Measurements from ENCODE around the gene CLEC2A. TPM values are rescaled to one million over a fixed set of nuclear protein-coding genes. Genes with fewer than 3 reads are reported as not detected.

The CLEC2A gene
- total RNA-seq, 4 donors from 2014 or later, result not detected

DNA sequence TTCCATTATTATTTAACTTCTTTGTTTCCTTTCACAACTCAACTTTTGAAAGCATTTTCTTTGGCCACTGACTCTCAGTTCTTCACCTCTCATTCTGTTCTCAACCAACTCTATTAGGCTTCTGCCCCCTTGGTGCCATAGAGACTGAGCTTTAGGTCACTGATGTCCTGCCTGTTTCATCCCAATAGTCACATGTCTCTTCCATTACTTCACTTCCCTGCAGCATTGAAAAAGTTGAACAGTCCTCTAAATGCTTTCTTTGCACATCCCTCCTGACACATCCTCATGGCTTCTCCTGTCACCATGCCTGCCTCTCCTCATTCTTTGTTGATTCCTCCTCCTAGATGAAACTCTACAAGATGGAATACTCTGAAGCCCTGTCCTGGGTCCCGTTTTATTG lies 41.8 kb upstream of the CLEC2A start:
- no peaks in the 10 kb centered on the region for H3K9me3 ChIP-seq
- TF ChIP-seq, protein P1, sequence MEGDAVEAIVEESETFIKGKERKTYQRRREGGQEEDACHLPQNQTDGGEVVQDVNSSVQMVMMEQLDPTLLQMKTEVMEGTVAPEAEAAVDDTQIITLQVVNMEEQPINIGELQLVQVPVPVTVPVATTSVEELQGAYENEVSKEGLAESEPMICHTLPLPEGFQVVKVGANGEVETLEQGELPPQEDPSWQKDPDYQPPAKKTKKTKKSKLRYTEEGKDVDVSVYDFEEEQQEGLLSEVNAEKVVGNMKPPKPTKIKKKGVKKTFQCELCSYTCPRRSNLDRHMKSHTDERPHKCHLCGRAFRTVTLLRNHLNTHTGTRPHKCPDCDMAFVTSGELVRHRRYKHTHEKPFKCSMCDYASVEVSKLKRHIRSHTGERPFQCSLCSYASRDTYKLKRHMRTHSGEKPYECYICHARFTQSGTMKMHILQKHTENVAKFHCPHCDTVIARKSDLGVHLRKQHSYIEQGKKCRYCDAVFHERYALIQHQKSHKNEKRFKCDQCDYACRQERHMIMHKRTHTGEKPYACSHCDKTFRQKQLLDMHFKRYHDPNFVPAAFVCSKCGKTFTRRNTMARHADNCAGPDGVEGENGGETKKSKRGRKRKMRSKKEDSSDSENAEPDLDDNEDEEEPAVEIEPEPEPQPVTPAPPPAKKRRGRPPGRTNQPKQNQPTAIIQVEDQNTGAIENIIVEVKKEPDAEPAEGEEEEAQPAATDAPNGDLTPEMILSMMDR (IDR thresholded peaks at IDR 0.05), result no peak
- TF ChIP-seq POLR2AphosphoS5 (IDR thresholded peaks at IDR 0.05), result no peak
- no peak for TF ChIP-seq POLR2A (IDR thresholded peaks at IDR 0.05; ENCODE audit: low read depth)
- no peak for TF ChIP-seq EP300 (IDR thresholded peaks at IDR 0.05)
- no peaks in the 10 kb centered on the region for H3K4me1 ChIP-seq
- no peak for DNase-seq (ENCODE audit: extremely low spot score)
- intact Hi-C loops (cut with DNase I), result no loop called here
- no peak overlapping the region for H3K27ac ChIP-seq (replicated peaks in 1 of 4)
- H3K36me3 ChIP-seq, result no peaks in the 10 kb centered on the region
- WGBS, result 72% methylated on average over 1 of the region's 1 CpG
- no peak overlapping the region for H3K4me3 ChIP-seq
- no peaks in the 10 kb centered on the region for H3K27me3 ChIP-seq

DNA sequence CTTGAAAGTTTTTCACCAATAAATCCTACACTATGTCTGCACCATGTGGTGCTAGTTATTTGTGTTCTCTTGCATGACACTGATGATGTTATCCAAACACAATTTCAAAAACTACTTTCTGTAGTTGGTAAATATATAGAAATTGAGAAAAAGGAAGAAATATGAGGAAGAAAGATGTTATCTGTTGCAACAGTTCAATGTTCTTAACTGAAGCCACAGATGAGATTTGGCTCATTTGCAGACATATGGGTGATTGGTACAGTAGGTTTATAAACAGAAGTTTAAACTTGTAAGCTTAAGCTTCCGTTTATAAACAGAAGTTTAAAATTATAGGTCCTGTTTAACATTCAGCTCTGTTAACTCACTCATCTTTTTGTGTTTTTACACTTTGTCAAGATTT lies 39.0 kb upstream of the CLEC2A start, which contains the start of gene CLEC12A:
CLEC12A (plus strand) TSS at position 229 of the 400 bp plus-strand sequence. CDS start 188 bp downstream, outside the sequence.
- no peaks in the 10 kb centered on the region for H3K36me3 ChIP-seq
- intact Hi-C loops (cut with DNase I), result no loop called here
- 45% methylated on average over 1 of the region's 1 CpG for WGBS
- H3K27me3 ChIP-seq, result no peaks in the 10 kb centered on the region
- DNase-seq (ENCODE audit: extremely low spot score), result no peak
- no peaks in the 10 kb centered on the region for H3K9me3 ChIP-seq
- TF ChIP-seq, protein P1 (IDR thresholded peaks at IDR 0.05), result no peak
- TF ChIP-seq EP300 (IDR thresholded peaks at IDR 0.05) (no peak), POLR2AphosphoS5 (IDR thresholded peaks at IDR 0.05) (no peak), POLR2A (IDR thresholded peaks at IDR 0.05; ENCODE audit: low read depth) (no peak)
- H3K27ac ChIP-seq (replicated peaks in 1 of 4), result no peak within 1 kb of the TSS
- H3K4me1 ChIP-seq, result no peaks in the 10 kb centered on the region
- H3K4me3 ChIP-seq, result no peak within 1 kb of the TSS

DNA sequence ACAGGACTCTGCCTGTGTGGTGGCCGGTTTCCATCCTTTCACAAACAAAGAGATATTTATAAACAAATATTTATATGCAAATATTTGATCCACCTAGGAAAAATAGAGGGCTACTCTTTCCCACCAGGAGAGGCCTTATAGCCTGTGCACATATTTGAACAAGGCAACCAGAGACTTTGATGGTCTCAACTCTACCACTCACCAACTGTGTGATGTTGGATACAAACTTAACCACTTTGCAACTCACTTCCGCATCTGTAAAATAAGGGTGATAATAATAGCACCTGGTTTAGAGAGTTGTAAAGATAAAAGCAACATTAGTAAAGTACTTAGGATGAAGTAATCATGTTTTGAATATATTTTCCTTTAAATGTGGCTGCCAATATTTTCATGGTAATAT lies 37.5 kb upstream of the CLEC2A start:
- Histone ChIP-seq H3K4me3 (no peak overlapping the region), H3K36me3 (no peaks in the 10 kb centered on the region), H3K4me1 (no peaks in the 10 kb centered on the region), H3K9me3 (no peaks in the 10 kb centered on the region), H3K27ac (replicated peaks in 1 of 4) (no peak overlapping the region), H3K27me3 (no peaks in the 10 kb centered on the region)
- intact Hi-C loops (cut with DNase I), result no loop called here
- TF ChIP-seq, protein P1 (IDR thresholded peaks at IDR 0.05), result no peak
- TF ChIP-seq POLR2AphosphoS5 (IDR thresholded peaks at IDR 0.05) (no peak), EP300 (IDR thresholded peaks at IDR 0.05) (no peak), POLR2A (IDR thresholded peaks at IDR 0.05; ENCODE audit: low read depth) (no peak)
- no peak for DNase-seq (ENCODE audit: extremely low spot score)
- 84% methylated on average over 2 of the region's 2 CpGs for WGBS

DNA sequence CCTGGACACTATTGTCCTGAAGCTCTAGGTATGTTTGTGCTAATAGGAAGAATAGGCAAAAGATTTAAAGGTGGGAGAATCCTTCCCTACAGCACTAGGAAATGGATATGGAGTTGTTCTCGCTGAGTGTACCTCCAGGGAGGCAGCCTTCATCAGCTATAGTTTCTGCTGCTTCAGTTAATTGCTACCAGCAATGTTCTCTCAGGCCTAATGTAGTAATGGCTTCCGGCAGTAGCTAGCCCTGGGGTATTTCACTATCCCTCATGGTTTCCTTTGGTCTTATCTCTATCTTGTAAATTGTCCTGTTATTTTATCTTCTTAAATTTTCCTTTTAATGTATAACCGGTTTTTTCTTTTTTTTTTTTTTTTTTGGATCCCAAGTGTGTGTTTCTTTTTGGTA lies 29.7 kb upstream of the CLEC2A start:
- H3K4me3 ChIP-seq, result no peak overlapping the region
- no peaks in the 10 kb centered on the region for H3K9me3 ChIP-seq
- no peak overlapping the region for H3K27ac ChIP-seq (replicated peaks in 1 of 4)
- no peaks in the 10 kb centered on the region for H3K4me1 ChIP-seq
- no peak for TF ChIP-seq EP300 (IDR thresholded peaks at IDR 0.05)
- TF ChIP-seq POLR2AphosphoS5 (IDR thresholded peaks at IDR 0.05), result no peak
- TF ChIP-seq POLR2A (IDR thresholded peaks at IDR 0.05; ENCODE audit: low read depth), result no peak
- TF ChIP-seq, protein P1 (IDR thresholded peaks at IDR 0.05), result no peak
- 80% methylated on average over 3 of the region's 3 CpGs for whole genome bisulfite sequencing
- no peak for DNase-seq (ENCODE audit: extremely low spot score)
- H3K27me3 ChIP-seq, result no peaks in the 10 kb centered on the region
- intact Hi-C loops (cut with DNase I), result no loop called here
- no peaks in the 10 kb centered on the region for H3K36me3 ChIP-seq

DNA sequence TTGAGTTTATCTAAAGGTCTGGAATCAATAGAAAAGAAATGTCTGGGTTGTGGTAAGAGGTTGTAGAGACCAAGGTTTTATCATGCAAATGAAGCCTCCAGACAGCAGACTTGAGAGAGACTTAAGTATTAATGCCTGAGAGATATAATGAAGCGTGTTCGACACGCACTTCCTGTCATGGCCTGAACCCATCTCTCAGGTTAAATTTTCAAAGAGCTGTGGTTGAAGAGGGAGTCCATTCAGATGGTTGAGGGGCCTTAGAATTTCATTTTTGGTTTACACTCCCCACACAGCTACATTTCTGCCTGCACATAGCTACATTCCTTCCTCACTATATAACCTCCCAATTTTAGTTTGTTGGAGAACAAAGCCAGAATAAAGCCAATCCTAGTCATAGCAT lies 28.9 kb upstream of the CLEC2A start:
- intact Hi-C loops (cut with DNase I), result no loop called here
- TF ChIP-seq POLR2AphosphoS5 (IDR thresholded peaks at IDR 0.05), result no peak
- TF ChIP-seq, protein P1 (IDR thresholded peaks at IDR 0.05), result no peak
- no peak for TF ChIP-seq EP300 (IDR thresholded peaks at IDR 0.05)
- no peak for TF ChIP-seq POLR2A (IDR thresholded peaks at IDR 0.05; ENCODE audit: low read depth)
- H3K4me3 ChIP-seq, result no peak overlapping the region
- no peaks in the 10 kb centered on the region for H3K36me3 ChIP-seq
- no peak overlapping the region for H3K27ac ChIP-seq (replicated peaks in 1 of 4)
- 78% methylated on average over 3 of the region's 3 CpGs for WGBS
- no peaks in the 10 kb centered on the region for H3K27me3 ChIP-seq
- H3K9me3 ChIP-seq, result no peaks in the 10 kb centered on the region
- H3K4me1 ChIP-seq, result no peaks in the 10 kb centered on the region
- no peak for DNase-seq (ENCODE audit: extremely low spot score)

Measured in esophagus muscularis mucosa (tissue), 4 donors.